GM12878 (cell line): Measurements from ENCODE around the gene SMAP1. TPM values are rescaled to one million over a fixed set of nuclear protein-coding genes. Genes with fewer than 3 reads are reported as not detected.

Experiments
- ATAC-seq: fragments of 200-7000 bp; cut with Tn5 transposase; 3 replicates; pipeline ENCODE4 v1.9.1; 2020; ENCODE audit warnings: mild to moderate bottlenecking, moderate library complexity
- BruUV-seq: library from RNA; stranded (reverse); fragments of 400-500 nt; replicated peaks from 2 replicates; lab custom pipeline; 2021; lab: Mats Ljungman, UMichigan
- CTCF ChIA-PET: fragments of 300-600 bp; sonication (Branson Sonifier 250); formaldehyde crosslinking; extraction: SDS; loops from one replicate; lab custom pipeline; 2021; ENCODE audit warnings: inconsistent platforms; lab: Yijun Ruan, JAX
- POLR2A ChIA-PET: fragments of 350-600 bp; formaldehyde crosslinking; extraction: SDS; loops from one replicate; lab custom pipeline; 2021; ENCODE audit warnings: inconsistent platforms; lab: Charles Lee
- RAD21 ChIA-PET: fragments of 300-600 bp; sonication (Branson Sonifier 250); formaldehyde crosslinking; loops from one replicate; lab custom pipeline; 2023; ENCODE audit warnings: antibody characterized with exemption; ENCODE audit not compliant: unreplicated experiment; lab: Charles Lee
- SMC1A ChIA-PET: fragments of 300-600 bp; sonication (Branson Sonifier 250); formaldehyde crosslinking; loops from one replicate; lab custom pipeline; 2023; ENCODE audit not compliant: unreplicated experiment, uncharacterized antibody; lab: Charles Lee
- DNase-seq: peaks from one replicate; pipeline ENCODE4 v3.0.0-alpha.2; 2011; ENCODE audit warnings: low read depth, low spot score
- FAIRE-seq: peaks from 3 replicates; lab custom pipeline; 2011; peaks lifted over from hg19 to GRCh38; lab: Jason Lieb, UNC
- H2AFZ ChIP-seq: 2 replicates; pipeline ENCODE4 v1.6.0; 2011; ENCODE audit warnings: low read depth, low read length, control low read depth; ENCODE audit not compliant: control insufficient read depth
- H3K27ac ChIP-seq: 2 replicates; pipeline ENCODE4 v1.5.1; 2011; ENCODE audit warnings: control low read depth; ENCODE audit not compliant: control insufficient read depth, insufficient read depth
- H3K27me3 ChIP-seq, 2 experiments: replicated peaks in 1 of 2; 2 replicates each; pipeline versions ENCODE4 v1.6.0 to v1.6.1; 2011; ENCODE audit warnings: low read length in 1 of 2; ENCODE audit not compliant: control insufficient read depth in 2 of 2, insufficient read depth in 2 of 2
- H3K36me3 ChIP-seq, 2 experiments: 2 replicates each; pipeline ENCODE4 v1.5.1; 2011; ENCODE audit warnings: low read length in 1 of 2; ENCODE audit not compliant: control insufficient read depth in 2 of 2, insufficient read depth in 2 of 2
- H3K4me1 ChIP-seq: 2 replicates; pipeline ENCODE4 v1.6.1; 2011; ENCODE audit warnings: mild to moderate bottlenecking, low read length, moderate library complexity, mixed read lengths; ENCODE audit not compliant: control insufficient read depth, insufficient read depth
- H3K4me2 ChIP-seq: 2 replicates; pipeline ENCODE4 v1.6.0; 2011; ENCODE audit warnings: control low read depth; ENCODE audit not compliant: control insufficient read depth, insufficient read depth
- H3K4me3 ChIP-seq: fragments of 200-600 bp; sonication (generic); 2 replicates; pipeline ENCODE4 v1.5.1; 2016
- H3K79me2 ChIP-seq: 2 replicates; pipeline ENCODE4 v1.6.0; 2011; ENCODE audit warnings: low read length; ENCODE audit not compliant: control insufficient read depth, insufficient read depth
- H3K9ac ChIP-seq: 2 replicates; pipeline ENCODE4 v1.8.0; 2011; ENCODE audit warnings: low read length, control low read depth, mixed read lengths; ENCODE audit not compliant: control insufficient read depth, insufficient read depth
- H3K9me3 ChIP-seq: replicated peaks from 3 replicates; pipeline ENCODE4 v1.5.1; 2011; ENCODE audit warnings: mild to moderate bottlenecking, low read length; ENCODE audit not compliant: control insufficient read depth, insufficient read depth
- H4K20me1 ChIP-seq: 2 replicates; pipeline ENCODE4 v1.6.0; 2011; ENCODE audit not compliant: control insufficient read depth, insufficient read depth
- ESRRA ChIP-seq: IDR thresholded peaks from 2 replicates; pipeline ENCODE4 v1.6.1; 2012; ENCODE audit warnings: mild to moderate bottlenecking, low read length, improper control_type of control experiment
- FOXK2 ChIP-seq: fragments of 450-650 bp; IDR thresholded peaks from 2 replicates; pipeline ENCODE4 v1.6.1; 2017; ENCODE audit warnings: mild to moderate bottlenecking, moderate library complexity
- STAT1 ChIP-seq: fragments of 450-650 bp; conservative IDR thresholded peaks from 2 replicates; pipeline ENCODE4 v1.6.1; 2014; ENCODE audit warnings: antibody characterized with exemption, mild to moderate bottlenecking
- YBX1 ChIP-seq: fragments of 450-650 bp; IDR thresholded peaks from 2 replicates; pipeline ENCODE4 v1.6.1; 2016; ENCODE audit warnings: antibody characterized with exemption
- ZBTB33 ChIP-seq: fragments of 450-650 bp; IDR thresholded peaks from 2 replicates; pipeline ENCODE4 v1.6.1; 2017; ENCODE audit warnings: mild to moderate bottlenecking
- WGBS: methylation state at CpG from one replicate; pipeline ENCODE4 v1.1.6; 2016; ENCODE audit warnings: low lambda C conversion rate; ENCODE audit not compliant: insufficient replicate concordance, insufficient coverage; ENCODE audit errors: missing lambda C conversion rate; 5-methylcytosine and 5-hydroxymethylcytosine counted together
- in situ Hi-C: fragments of 300-500 bp; cut with MboI; formaldehyde crosslinking; loops from 9 replicates; pipeline ENCODE4 v1.14.3; 2018; ENCODE audit warnings: mixed read lengths
- intact Hi-C: fragments of 100-400 bp; cut with micrococcal nuclease; formaldehyde crosslinking; loops from one replicate; pipeline ENCODE4 v1.14.2; 2022; ENCODE audit not compliant: unreplicated experiment
- polyA plus RNA-seq, 11 experiments: library from polyadenylated mRNA; depleted of rRNA in 4 of 11; unstranded in 6 of 11; stranded (reverse) in 5 of 11; fragments of >200 nt; fragmentation: Nextera tagmentation in 4 of 11; fragmentation: Illumina TruSeq in 1 of 11; extraction: Ambion mirVana in 4 of 11; extraction: Trizol in 1 of 11; gene quantifications; 1 replicate in 1 of 11; 2 replicates in 10 of 11; pipeline versions ENCODE4 v1.2.1 to v1.2.3, GENCODE V29; 2011 to 2016; ENCODE audit warnings: inconsistent platforms in 2 of 11, missing spikeins in 2 of 11, low read depth in 1 of 11
- total RNA-seq, 4 experiments: library from RNA; depleted of rRNA in 3 of 4; stranded (reverse); fragments of >200 nt in 3 of 4; fragmentation: Illumina TruSeq in 1 of 4; extraction: Trizol in 1 of 4; gene quantifications; 2 replicates each; pipeline versions ENCODE4 v1.2.1 to v1.2.3, GENCODE V29; 2013 to 2021
- TF ChIP-seq, protein P1 (sequence below): fragments of 450-650 bp; IDR thresholded peaks from 2 replicates; pipeline ENCODE4 v1.6.1; 2017; ENCODE audit warnings: antibody characterized with exemption, mild to moderate bottlenecking, moderate library complexity
- TF ChIP-seq, protein P2 (sequence below): IDR thresholded peaks from 2 replicates; pipeline ENCODE4 v1.6.1; 2011; ENCODE audit warnings: borderline replicate concordance, low read depth, mild to moderate bottlenecking, moderate library complexity, low read length; ENCODE audit not compliant: insufficient read depth, poor library complexity, severe bottlenecking

SMAP1 gene
- total and polyA plus RNA-seq, 10 of the 15 experiments (the other 5 are each of a cell fraction or from before 2014, with no cell fraction given): 13.7 to 33.9 (median 25.3) TPM

GRCh38 chr6:70734979-70735378, 67.3 kb downstream of the SMAP1 start:
- Histone ChIP-seq H3K4me3 (no peak overlapping the region), H4K20me1 (no peaks in the 10 kb centered on the region), H2AFZ (no peak overlapping the region), H3K79me2 (no peaks in the 10 kb centered on the region), H3K9ac (no peak overlapping the region), H3K36me3 (peaks cover 0 to 4% of the 10 kb centered on the region in 2 experiments; a peak in 3 of 4 replicates), H3K4me1 (no peaks in the 10 kb centered on the region), H3K27me3 (no peaks in the 10 kb centered on the region), H3K4me2 (no peak overlapping the region), H3K9me3 (no peaks in the 10 kb centered on the region; the same call in 1 of the 3 replicates), H3K27ac (no peak overlapping the region)
- ChIA-PET RAD21 (no interaction called here), CTCF (interaction anchor here (1.2 kb wide), 1 partner anchor 18 kb away, joined by 4 read pairs; no protein-coding TSS in a partner anchor), POLR2A (no interaction called here), SMC1A (no interaction called here)
- in situ Hi-C loops: no loop called here
- intact Hi-C loops: no loop called here
- 100% methylated on average over 1 of the region's 1 CpG for WGBS
- DNase-seq (no peak), FAIRE-seq (no peak), ATAC-seq (no peak)
- TF ChIP-seq FOXK2 (no peak), YBX1 (no peak)
- no TSS peak for BruUV-seq

GRCh38 chr6:70735513-70735912, 67.8 kb downstream of the SMAP1 start:
- H3K4me3 ChIP-seq: no peak overlapping the region
- WGBS: 97% methylated on average over 6 of the region's 6 CpGs
- peaks cover 0 to 4% of the 10 kb centered on the region in 2 experiments; a peak in 3 of 4 replicates for H3K36me3 ChIP-seq
- ChIA-PET CTCF (interaction anchor here (0.9 to 1.5 kb wide), 4 partner anchors 9 to 149 kb away, joined by 3 to 8 read pairs (median 3); no protein-coding TSS in a partner anchor), RAD21 (no interaction called here), POLR2A (no interaction called here), SMC1A (no interaction called here)
- no peaks in the 10 kb centered on the region for H3K79me2 ChIP-seq
- H3K27me3 ChIP-seq: no peaks in the 10 kb centered on the region
- BruUV-seq: no TSS peak
- FAIRE-seq (no peak), DNase-seq (no peak), ATAC-seq (no peak)
- H3K9ac ChIP-seq: no peak overlapping the region
- no peaks in the 10 kb centered on the region for H4K20me1 ChIP-seq
- H3K27ac ChIP-seq: no peak overlapping the region
- H3K4me2 ChIP-seq: no peak overlapping the region
- peaks cover 2% of the 10 kb centered on the region for H3K9me3 ChIP-seq
- in situ Hi-C loops: no loop called here
- no peak overlapping the region for H2AFZ ChIP-seq
- intact Hi-C loops: no loop called here
- H3K4me1 ChIP-seq: no peaks in the 10 kb centered on the region
- TF ChIP-seq ESRRA: no peak
- TF ChIP-seq, protein P1, sequence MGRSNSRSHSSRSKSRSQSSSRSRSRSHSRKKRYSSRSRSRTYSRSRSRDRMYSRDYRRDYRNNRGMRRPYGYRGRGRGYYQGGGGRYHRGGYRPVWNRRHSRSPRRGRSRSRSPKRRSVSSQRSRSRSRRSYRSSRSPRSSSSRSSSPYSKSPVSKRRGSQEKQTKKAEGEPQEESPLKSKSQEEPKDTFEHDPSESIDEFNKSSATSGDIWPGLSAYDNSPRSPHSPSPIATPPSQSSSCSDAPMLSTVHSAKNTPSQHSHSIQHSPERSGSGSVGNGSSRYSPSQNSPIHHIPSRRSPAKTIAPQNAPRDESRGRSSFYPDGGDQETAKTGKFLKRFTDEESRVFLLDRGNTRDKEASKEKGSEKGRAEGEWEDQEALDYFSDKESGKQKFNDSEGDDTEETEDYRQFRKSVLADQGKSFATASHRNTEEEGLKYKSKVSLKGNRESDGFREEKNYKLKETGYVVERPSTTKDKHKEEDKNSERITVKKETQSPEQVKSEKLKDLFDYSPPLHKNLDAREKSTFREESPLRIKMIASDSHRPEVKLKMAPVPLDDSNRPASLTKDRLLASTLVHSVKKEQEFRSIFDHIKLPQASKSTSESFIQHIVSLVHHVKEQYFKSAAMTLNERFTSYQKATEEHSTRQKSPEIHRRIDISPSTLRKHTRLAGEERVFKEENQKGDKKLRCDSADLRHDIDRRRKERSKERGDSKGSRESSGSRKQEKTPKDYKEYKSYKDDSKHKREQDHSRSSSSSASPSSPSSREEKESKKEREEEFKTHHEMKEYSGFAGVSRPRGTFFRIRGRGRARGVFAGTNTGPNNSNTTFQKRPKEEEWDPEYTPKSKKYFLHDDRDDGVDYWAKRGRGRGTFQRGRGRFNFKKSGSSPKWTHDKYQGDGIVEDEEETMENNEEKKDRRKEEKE: no peak
- TF ChIP-seq, protein P2, sequence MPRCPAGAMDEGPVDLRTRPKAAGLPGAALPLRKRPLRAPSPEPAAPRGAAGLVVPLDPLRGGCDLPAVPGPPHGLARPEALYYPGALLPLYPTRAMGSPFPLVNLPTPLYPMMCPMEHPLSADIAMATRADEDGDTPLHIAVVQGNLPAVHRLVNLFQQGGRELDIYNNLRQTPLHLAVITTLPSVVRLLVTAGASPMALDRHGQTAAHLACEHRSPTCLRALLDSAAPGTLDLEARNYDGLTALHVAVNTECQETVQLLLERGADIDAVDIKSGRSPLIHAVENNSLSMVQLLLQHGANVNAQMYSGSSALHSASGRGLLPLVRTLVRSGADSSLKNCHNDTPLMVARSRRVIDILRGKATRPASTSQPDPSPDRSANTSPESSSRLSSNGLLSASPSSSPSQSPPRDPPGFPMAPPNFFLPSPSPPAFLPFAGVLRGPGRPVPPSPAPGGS: no peak
- TF ChIP-seq ZBTB33: no peak
- TF ChIP-seq STAT1: no peak
